Measurements from ENCODE around the gene SPTLC2. TPM values are rescaled to one million over a fixed set of nuclear protein-coding genes. Genes with fewer than 3 reads are reported as not detected.

The SPTLC2 gene
- total and polyA plus RNA-seq, 10 donors, result 7.0 to 103 (median 69.5) TPM

GRCh38 chr14:77470224-77470870, 146.1 kb downstream of the SPTLC2 start:
- Histone ChIP-seq H3K36me3 (peaks cover 3 to 53% (median 47%) of the 10 kb centered on the region in 6 donors), H3K27ac (no peak overlapping the region), H3K4me3 (no peak overlapping the region), H3K9me3 (no peaks in the 10 kb centered on the region), H3K27me3 (replicated peaks in 1 of 7) (no peaks in the 10 kb centered on the region), H3K4me1 (no peaks in the 10 kb centered on the region)
- TF ChIP-seq POLR2AphosphoS5 (IDR thresholded peaks at IDR 0.05), result no peak
- intact Hi-C loops (cut with DNase I; ENCODE audit: low total_unique reads), result no loop called here
- WGBS, 5 donors, result 87 to 92% (median 90%) methylated on average over 5 of the region's 5 CpGs
- DNase-seq, result no peak

GRCh38 chr14:77469539-77469938, 146.9 kb downstream of the SPTLC2 start:
- Histone ChIP-seq H3K4me3 (no peak overlapping the region), H3K27me3 (replicated peaks in 1 of 7) (no peaks in the 10 kb centered on the region), H3K36me3 (peaks cover 8 to 61% (median 55%) of the 10 kb centered on the region in 6 donors), H3K4me1 (no peaks in the 10 kb centered on the region), H3K27ac (no peak overlapping the region), H3K9me3 (no peaks in the 10 kb centered on the region)
- TF ChIP-seq POLR2AphosphoS5 (IDR thresholded peaks at IDR 0.05) (no peak), CTCF (IDR thresholded peaks at IDR 0.05 in 8 of 11, conservative IDR thresholded peaks at IDR 0.05 in 3 of 11) (no peak), POLR2A (IDR thresholded peaks at IDR 0.05) (no peak)
- intact Hi-C loops (cut with DNase I; ENCODE audit: low total_unique reads), result no loop called here
- no peak for DNase-seq
- WGBS, 5 donors, result 89 to 100% (median 95%) methylated on average over 1 of the region's 1 CpG

- no peaks in the 10 kb centered on the region for H3K4me1 ChIP-seq
- H3K4me3 ChIP-seq, result no peak overlapping the region
- no peaks in the 10 kb centered on the region for H3K9me3 ChIP-seq
- no peak for DNase-seq
- H3K27ac ChIP-seq, result no peak overlapping the region
- peaks cover 9 to 65% (median 60%) of the 10 kb centered on the region in 6 donors for H3K36me3 ChIP-seq
- 88 to 93% (median 90%) methylated on average over 11 to 14 of the region's 14 CpGs for WGBS, 5 donors
- intact Hi-C loops (cut with DNase I; ENCODE audit: low total_unique reads), result no loop called here
- H3K27me3 ChIP-seq (replicated peaks in 1 of 7), result no peaks in the 10 kb centered on the region
- peak in 2 of 3 donors; percentile 13 to 21 for TF ChIP-seq POLR2AphosphoS5 (IDR thresholded peaks at IDR 0.05)
- TF ChIP-seq CTCF (IDR thresholded peaks at IDR 0.05 in 8 of 11, conservative IDR thresholded peaks at IDR 0.05 in 3 of 11), result no peak
These were observed 147.4 kb downstream of the SPTLC2 start for GRCh38 chr14:77469067-77469505.

- H3K27me3 ChIP-seq (replicated peaks in 1 of 7), result no peaks in the 10 kb centered on the region
- H3K27ac ChIP-seq, result no peak overlapping the region
- no peak overlapping the region for H3K4me3 ChIP-seq
- no peaks in the 10 kb centered on the region for H3K9me3 ChIP-seq
- no peak for DNase-seq
- WGBS, 5 donors, result 79 to 89% (median 89%) methylated on average over 5 of the region's 5 CpGs
- TF ChIP-seq POLR2AphosphoS5 (IDR thresholded peaks at IDR 0.05) (no peak), CTCF (IDR thresholded peaks at IDR 0.05 in 8 of 11, conservative IDR thresholded peaks at IDR 0.05 in 3 of 11) (no peak), POLR2A (IDR thresholded peaks at IDR 0.05) (no peak)
- no peaks in the 10 kb centered on the region for H3K4me1 ChIP-seq
- H3K36me3 ChIP-seq, result peaks cover 9 to 78% (median 72%) of the 10 kb centered on the region in 6 donors
- intact Hi-C loops (cut with DNase I; ENCODE audit: low total_unique reads), result no loop called here
These were observed 148.6 kb downstream of the SPTLC2 start for GRCh38 chr14:77467801-77468200.

Measured in spleen (tissue), 11 donors.